HG02642 (cell line): ENCODE results near the gene EAF1.
A peak's percentile ranks its signal among the peaks of the same experiment; 100 is the strongest.
"Not testable (repeated sequence)": the region's sequence is repeated elsewhere in the genome, so short reads cannot be mapped to it uniquely, and the experiment has no call there.

Experiments used
- ATAC-seq: cut with Tn5 transposase; IDR thresholded peaks from one replicate; pipeline ENCODE4 v1.9.1; 2021; ENCODE audit warnings: mild to moderate bottlenecking; ENCODE audit not compliant: unreplicated experiment, poor library complexity

The EAF1 gene

DNA sequence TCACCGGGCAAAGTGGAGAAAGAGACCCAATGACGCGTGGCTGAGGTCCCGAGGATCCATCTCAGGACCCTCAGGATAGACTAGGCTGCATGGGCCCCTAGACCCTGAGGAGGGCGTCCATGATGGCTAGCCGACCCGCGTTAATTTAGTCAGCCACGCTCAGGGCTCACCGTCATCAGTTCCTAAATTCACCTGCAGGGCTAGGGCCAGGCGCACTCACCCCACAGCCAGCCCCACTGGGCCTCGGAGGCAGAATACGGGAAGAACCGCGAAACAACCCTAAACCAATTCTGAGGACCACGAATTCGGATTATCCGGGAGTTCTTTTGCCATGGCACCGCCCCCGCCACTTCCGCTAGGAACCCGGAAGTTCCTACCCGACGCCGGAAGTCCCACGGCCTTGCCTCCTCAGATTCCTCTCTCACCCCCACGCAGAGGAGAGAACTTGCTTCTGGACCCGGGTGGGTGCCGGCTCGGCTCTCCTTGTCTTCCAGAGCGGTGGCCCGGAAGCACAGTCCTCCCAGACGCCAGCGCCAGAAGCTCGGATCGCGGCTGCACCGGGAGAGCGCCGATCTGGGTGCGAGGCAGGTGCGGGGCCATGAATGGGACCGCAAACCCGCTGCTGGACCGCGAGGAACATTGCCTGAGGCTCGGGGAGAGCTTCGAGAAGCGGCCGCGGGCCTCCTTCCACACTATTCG, at the start of gene EAF1, which contains the start of gene METTL6:
EAF1 (plus strand) TSS at position 417 of the 699 bp plus-strand sequence; CDS start at position 599, 182 bp downstream.
METTL6 (minus strand) TSS at position 363 of the 699 bp plus-strand sequence. CDS start 1,033 bp downstream, outside the sequence.
- ATAC-seq: peak; percentile 95

DNA sequence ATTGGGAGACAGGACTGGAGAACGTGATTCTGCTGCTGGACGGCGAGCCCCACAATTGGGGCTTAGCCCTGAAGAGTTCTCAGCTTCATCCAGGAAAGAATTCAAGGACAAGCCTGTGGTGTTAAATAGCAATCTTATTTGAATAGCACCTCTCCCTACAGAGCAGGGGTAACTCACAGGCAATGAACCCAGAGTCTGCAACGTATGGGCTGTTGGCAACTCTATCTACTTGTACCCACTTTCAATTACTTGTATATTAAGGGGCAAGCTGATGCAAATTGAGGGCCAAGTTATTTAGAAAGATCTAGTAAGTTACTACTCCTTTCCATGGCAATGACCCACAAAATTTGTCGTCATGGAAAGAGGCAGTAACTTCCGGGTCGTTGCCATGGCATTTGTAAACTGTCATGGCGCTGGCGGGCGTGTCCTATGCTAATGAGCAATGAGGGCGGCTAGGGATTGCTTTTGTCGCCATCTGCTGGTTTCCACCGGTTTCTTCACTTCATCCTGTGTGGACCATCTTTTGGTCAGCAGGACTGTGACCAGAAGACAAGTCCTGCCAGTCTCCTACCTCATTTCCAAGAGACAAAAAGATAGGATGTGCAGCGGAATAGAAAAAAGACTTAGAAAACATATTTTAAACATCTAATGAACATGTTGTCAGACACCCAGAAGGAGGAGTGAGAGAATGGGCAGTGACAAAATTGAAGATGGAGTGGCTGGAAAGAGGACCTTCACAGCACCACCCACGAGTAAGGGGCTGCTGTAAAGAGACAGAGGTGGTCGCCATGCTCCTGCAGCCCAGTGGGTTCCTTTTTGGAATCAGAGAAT, 49.2 kb upstream of the EAF1 start:
- peak; percentile 86 for ATAC-seq

DNA sequence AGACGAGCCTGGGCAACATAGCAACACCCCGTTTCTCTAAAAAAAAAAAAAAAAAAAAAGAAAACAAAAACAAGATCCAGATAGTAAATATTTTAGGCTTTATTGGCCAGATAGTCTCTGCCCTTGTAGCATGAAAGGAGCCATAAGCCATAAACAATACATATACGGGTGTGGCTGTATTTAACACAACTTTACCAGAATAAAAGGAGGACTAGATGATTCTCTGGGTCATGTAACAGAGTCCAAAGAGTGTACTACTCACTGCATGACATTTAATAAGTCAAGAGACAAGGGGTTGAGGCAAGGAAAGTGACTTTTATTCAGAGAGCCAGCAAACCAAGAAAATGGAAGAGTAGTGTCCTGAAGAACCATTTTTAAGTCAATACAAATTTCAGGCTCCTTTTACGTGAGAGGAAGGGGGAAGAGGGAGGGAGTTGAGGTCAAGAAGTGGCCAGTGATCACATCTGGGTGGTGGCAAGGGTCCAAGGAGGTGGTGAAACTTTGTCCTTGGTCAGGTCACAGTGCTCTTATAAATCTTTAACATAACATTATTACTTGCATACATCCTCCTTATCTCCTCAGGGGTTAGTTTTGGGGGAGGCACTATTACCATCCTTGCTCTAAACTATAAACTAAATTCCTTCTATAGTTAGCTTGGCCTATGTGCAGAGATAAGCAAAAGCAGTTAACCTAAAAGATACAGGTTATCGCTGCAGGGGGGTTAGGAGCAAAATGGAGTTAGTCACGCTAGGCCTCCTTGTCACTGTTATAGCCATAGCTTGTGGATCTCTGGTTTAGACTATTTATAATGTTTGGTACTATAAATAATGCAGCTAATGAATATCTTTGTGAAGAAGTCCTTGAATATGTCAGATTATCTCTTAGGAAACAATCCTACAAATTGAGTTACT, 46.2 kb upstream of the EAF1 start:
- ATAC-seq: no peak

DNA sequence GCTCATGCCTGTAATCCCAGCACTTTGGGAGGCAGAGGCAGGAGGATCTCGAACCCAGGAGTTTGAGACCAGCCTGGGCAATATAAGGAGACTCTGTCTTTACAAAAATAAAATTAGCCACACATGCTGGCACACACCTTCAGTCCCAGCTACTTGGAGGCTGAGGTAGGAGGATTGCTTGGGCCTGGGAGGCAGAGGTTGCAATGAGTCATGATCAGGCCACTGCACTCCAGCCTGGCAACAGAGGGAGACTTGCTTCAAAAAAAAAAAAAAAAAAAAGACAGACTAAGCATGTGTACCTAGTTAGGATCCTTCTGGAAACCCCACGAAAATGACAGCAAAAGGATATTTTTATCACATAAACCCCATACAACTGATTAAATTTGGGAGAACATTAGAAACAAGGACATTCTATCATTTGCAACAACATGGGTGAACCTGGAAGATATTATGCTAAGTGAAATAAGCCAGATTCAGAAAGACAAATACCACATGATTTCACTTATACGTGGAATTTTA, 44.9 kb upstream of the EAF1 start:
- ATAC-seq: no peak

DNA sequence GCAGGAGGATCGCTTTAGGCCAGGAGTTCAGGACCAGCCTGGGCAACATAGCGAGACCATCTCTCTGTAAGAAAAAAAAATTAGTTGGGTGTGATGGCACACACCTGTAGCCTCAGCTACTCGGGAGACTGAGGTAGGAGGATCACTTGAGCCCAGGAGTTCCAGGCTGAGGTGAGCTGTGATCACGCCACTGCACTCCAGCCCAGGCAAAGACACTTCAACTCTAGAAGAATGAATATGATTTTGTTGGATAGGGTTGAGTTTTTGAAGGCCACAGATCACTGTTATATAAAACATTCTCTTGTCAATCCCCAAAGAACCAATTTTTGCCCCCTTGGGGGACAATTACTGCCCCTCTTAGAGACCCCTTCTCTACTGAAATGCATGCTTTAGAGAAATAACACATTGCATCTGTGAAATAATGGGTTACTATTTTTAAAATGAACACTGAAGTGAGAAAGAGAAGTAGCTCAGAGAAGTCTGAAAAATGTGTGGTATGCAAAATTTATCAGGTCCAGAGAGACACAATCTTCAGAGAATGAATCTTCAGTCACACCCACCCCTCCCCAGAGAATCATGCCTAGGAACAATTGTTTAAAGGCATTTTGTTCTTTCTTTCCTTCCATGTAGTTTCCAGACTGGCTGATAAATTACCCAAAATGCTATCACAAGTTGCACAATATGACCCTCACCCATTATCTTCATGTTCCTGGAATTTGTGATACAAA, 42.7 kb upstream of the EAF1 start:
- ATAC-seq: peak; percentile 78

DNA sequence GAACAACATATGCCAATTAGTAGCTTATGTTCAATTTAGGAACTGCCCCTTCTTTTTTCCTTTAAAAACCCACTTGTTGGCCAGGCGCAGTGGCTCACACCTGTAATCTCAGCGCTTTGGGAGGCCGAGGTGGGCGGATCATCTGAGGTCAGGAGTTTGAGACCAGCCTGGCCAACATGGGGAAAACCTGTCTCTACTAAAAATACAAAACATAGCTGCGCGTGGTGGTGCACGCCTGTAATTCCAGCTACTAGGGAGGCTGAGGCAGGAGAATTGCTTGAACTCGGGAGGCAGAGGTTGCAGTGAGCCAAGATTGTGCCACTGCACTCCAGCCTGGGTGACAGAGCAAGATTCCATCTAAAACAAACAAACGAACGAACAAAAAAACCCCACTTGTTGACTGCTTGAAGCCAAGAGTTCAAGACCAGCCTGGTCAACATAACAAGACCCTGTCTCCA, 42.1 kb upstream of the EAF1 start:
- ATAC-seq: peak; percentile 18

DNA sequence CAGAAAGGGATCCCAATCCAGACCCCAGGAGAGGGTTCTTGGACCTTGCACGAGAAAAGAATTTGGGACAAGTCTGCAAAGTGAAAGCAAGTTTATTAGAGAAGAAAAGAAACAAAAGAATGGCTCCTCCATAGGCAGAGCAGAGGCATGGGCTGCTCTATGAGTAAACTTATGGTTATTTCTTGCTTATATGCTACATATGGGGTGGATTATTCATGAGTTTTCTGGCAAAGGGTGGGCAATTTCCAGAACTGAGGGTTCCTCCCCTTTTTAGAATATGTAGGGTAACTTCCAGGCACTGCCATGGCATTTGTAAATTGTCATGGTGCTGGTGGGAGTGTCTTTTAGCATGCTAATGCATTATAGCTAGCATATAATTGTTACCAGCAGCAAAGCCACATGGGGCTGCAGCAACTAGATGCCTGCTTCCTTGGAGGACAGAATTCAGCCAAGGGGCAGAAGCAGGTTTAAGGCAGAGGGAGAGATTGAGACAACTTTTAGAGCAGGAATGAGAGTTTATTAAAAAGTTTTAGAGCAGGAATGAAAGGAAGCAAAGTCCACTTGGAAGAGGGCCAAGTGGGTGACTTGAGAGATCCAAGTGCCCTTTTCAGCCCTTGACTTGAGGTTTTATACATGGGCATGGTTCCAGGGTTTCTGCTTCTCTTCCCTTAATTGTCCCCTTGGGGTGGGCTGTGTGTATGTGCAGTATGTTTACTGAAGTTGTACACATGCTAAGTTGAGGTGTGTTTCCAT, 41.3 kb upstream of the EAF1 start:
- no peak for ATAC-seq

DNA sequence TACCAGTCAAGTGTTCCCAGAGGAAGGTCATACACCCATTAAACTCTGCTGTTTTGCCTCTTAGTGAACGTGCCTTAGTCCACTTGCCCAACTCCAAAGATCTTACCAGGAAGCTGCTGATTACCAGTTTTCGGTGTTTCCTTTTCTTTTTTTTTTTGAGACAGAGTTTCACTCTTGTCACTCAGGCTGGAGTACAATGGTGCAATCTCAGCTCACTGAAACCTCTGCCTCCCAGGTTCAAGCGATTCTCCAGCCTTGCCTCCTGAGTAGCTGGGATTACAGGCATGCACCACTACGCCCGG, 40.8 kb upstream of the EAF1 start:
- not testable (repeated sequence) for ATAC-seq

DNA sequence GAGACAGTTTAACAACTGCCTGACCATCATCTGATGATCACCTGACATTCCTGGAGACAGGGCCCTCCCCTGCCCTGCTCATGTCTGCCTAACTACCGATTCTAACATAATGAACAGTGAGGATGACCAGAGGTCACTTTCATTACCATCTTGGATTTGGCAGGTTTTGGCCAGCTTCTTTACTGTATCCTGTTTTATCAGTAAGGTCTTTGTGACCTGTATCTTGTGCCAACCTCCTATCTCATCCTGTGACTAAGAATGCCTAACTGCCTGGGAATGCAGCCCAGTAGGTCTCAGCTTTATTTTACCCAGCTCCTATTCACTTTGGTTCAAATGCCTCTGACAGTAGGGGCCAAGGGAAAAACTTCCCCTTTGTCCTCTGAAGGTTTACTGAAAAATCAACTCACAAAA, 40.2 kb upstream of the EAF1 start:
- ATAC-seq: no peak

DNA sequence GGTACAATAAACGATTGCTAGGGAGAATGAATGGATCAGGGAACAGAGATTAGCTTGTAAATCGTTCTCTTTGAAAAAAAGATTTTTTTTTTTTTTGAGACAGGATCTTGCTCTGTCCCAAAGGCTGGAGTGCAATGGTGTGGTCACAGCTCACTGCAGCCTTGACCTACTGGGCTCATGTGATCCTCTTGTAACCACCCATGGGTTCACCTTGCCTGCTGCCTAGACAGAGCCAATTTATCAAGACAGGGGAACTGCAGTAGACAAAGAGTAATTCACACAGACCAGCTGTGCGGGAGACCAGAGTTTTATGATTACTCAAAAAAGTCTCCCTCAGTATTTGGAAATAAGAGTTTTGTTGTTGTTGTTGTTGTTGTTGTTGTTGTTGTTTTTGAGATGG, 39.7 kb upstream of the EAF1 start:
- ATAC-seq: no peak

DNA sequence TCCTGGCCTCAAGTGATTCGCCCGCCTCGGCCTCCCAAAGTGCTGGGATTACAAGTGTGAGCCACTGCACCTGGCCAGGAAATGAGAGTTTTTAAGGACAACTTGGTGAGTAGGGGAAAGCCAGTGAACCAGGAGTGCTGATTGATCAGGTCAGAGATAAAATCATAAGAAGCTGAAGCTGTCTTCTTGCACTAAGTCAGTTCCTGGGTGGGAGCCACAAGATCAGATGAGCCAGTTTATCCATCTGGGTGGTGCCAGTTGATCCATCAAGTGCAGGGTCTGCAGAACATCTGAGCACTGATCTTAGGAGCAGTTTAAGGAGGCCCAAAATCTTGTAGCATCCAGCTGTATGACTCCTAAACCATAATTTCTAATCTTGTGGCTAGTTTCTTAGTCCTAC, 39.1 kb upstream of the EAF1 start:
- ATAC-seq: not testable (repeated sequence)

DNA sequence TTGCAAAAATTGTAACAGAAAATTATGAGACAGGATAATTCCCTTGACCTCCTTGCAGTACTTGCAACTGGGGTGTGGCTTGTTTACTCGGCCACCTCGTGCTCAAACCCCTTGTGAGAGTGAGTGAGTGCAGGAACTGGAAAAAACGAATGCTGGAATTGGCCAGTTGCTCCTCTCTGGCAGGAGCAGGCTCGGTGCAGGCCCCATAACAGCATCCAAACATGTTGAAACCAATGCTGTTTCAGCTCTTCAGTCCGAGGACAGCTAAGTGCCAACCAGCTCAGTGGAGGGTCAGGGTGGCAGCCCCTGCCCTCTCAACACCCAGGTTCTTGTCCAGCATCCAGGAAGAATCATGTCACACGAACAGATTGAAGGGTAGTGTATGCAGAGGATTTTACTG, 36.9 kb upstream of the EAF1 start:
- ATAC-seq: no peak

DNA sequence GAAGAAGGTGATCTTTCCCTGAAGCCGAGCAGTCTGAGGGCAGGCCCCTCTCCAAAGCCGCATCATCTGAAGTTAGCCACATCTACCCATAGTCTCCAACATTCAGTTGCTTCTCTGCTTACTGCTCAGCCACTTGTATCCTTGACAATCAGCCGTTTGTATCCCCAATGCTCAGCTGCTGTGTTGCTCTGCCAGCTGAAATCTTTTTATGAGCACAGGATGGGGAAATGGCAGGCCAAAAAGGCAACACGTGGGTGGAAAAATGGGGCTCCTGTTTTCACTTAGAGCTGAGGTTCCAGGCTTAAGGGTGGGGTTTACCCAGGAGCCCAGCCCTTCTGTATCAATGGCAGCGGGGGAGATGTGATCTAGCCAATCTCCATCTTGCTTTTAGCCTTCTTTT, 36.4 kb upstream of the EAF1 start:
- ATAC-seq: no peak

DNA sequence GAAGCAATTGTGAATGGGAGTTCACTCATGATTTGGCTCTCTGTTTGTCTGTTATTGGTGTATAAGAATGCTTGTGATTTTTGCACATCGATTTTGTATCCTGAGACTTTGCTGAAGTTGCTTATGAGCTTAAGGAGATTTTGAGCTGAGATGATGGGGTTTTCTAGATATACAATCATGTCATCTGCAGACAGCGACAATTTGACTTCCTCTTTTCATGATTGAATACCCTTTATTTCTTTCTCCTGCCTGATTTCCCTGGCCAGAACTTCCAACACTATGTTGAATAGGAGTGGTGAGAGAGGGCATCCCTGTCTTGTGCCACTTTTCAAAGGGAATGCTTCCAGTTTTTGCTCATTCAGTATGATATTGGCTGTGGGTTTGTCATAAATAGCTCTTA, 34.1 kb upstream of the EAF1 start:
- not testable (repeated sequence) for ATAC-seq

DNA sequence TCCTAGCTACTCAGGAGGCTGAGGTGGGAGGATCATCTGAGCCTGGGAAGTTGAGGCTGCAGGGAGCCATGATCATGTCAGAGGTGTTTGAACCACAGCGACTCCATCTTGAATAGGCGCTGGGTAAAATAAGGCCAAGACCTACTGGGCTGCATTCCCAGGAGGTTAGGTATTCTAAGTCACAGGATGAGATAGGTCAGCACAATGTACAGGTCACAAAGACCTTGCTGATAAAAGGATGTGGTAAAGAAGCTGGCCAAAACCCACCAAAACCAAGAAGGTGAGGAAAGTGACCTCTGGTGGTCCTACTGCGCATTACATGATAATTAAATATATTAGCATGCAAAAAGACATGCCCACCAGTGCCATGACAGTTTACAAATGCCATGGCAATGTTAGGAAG, 28.7 kb upstream of the EAF1 start:
- ATAC-seq: not testable (repeated sequence)

DNA sequence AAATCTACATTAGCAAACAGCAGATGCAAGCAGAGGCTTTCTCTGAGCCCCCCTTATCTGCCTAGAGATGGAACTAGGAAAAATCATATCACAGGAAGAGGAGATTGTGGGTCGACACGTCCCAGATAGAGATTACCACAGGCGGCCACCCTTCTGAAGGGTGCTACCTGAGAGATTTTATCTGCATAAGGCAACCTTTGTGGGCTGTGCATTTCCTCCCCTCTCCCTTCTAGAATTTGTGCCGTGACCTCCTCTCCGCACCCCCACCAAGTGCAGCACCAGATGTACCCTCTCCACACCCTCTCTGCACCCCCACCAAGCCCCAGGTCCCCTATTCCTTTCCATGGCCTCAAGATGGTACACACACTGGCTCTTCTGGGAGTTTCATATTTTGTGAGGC, 27.4 kb upstream of the EAF1 start:
- no peak for ATAC-seq

DNA sequence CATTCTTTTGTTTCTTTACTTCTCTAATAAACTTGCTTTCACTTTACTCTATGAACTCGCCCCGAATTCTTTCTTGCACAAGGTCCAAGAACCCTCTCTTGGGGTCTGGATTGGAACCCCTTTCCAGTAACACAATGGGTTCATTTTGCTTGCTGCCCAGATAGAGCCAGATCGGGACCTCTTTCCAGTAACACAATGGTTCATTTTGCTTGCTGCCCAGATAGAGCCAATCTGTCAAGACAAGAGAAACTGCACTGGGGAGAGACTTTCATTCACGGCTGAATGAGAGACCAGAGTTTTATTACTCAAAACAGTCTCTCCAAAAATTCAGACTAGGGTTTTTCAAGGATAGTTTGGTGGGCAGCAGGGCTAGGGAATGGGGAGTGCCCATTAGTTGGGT, 25.5 kb upstream of the EAF1 start:
- no peak for ATAC-seq

DNA sequence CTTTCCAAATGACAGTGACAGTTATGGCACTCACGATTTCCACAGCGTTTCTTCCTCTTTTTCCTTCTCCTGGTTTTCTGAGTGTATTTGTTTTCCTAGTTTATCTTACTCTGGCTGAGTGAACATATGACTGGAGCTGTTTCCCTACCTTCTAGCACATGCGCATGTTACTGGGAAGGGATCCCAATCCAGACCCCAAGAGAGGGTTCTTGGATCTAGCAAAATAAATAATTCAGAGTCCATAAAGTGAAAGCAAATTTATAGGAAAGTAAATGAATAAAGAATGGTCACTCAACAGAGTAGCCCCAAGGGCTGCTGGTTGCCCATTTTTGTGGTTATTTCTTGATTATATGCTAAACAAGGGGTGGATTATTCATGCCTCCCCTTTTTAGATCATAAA, 23.9 kb upstream of the EAF1 start:
- no peak for ATAC-seq

DNA sequence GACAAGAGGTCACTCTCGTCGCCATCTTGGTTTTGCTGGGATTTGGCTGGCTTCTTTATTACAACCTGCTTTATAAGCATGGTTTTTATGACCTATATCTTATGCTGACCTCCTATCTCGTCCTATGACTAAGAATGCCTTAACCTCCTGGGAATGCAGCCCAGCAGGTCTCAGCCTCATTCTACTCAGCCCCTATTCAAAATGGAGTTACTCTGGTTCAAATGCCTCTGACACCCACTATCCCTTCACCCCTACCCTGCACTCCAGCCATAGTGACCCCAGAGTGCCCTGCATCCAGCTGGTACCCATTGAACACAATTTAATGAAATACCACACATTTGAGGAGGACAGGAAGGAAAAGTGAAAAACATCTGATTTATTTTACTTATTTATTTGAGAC, 23.4 kb upstream of the EAF1 start:
- ATAC-seq: no peak
